Right lobe of liver (tissue), 4 donors: Measurements from ENCODE around the gene RBPJL.

Source experiments
- POLR2A ChIP-seq: fragments of 450-650 bp; IDR thresholded peaks from one replicate; pipeline ENCODE4 v1.6.1; 2017; ENCODE audit warnings: antibody characterized with exemption, mild to moderate bottlenecking
- TF ChIP-seq, protein P1 (sequence below), 4 donors: fragments of 200-600 bp in 3 of 4; fragments of 450-650 bp in 1 of 4; IDR thresholded peaks; one replicate each; pipeline versions ENCODE4 v1.5.1 to v1.8.0; 2016 to 2022; ENCODE audit warnings: antibody characterized with exemption in 4 of 4, mild to moderate bottlenecking in 2 of 4
- donor health status: DM: no; HTN: no; CAD: no.
- donor health status: DM: no; HTN: no; CAD: no.
- donor health status: DM: no; HTN: yes; CAD: no.

- no peak for TF ChIP-seq POLR2A
- TF ChIP-seq, protein P1, sequence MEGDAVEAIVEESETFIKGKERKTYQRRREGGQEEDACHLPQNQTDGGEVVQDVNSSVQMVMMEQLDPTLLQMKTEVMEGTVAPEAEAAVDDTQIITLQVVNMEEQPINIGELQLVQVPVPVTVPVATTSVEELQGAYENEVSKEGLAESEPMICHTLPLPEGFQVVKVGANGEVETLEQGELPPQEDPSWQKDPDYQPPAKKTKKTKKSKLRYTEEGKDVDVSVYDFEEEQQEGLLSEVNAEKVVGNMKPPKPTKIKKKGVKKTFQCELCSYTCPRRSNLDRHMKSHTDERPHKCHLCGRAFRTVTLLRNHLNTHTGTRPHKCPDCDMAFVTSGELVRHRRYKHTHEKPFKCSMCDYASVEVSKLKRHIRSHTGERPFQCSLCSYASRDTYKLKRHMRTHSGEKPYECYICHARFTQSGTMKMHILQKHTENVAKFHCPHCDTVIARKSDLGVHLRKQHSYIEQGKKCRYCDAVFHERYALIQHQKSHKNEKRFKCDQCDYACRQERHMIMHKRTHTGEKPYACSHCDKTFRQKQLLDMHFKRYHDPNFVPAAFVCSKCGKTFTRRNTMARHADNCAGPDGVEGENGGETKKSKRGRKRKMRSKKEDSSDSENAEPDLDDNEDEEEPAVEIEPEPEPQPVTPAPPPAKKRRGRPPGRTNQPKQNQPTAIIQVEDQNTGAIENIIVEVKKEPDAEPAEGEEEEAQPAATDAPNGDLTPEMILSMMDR (IDR thresholded peaks at IDR 0.05) = no peak
These were observed 60.5 kb downstream of the RBPJL start for GRCh38 chr20:45367126-45367525.
